ENCODE results near the gene IL2RG.

The IL2RG gene

DNA sequence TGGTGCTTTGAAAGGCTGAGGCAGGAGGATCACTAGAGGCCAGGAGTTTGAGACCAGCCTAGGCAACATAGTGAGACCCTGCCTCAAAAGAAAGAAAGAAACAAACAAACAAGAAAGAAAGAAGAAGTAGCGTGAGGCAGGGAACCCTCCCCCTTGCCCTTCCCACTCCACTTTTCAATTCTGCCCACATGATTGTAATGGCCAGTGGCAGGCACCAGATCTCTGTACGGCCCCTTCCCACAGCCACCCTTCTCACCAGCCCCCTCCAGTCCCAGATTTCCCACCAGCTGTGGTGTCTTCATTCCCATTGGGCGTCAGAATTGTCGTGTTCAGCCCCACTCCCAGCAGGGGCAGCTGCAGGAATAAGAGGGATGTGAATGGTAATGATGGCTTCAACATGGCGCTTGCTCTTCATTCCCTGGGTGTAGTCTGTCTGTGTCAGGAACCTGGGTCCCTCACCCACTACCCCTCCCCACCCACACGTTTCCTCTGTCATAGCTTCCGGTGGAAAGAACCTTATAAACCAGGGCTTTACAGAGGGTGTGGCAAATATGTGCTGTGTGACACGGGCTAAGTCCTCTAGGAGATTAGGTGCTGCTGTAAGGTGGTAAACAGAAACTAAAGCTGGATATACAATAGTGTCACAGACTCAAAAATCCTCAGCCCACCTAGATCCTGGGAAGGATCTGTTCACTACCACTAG, at the start of gene IL2RG:
TSS of gene IL2RG (minus strand) at position 437 of the 703 bp plus-strand sequence. CDS start at position 399, 38 bp downstream.
- peak; percentile 45 for DNase-seq

DNA sequence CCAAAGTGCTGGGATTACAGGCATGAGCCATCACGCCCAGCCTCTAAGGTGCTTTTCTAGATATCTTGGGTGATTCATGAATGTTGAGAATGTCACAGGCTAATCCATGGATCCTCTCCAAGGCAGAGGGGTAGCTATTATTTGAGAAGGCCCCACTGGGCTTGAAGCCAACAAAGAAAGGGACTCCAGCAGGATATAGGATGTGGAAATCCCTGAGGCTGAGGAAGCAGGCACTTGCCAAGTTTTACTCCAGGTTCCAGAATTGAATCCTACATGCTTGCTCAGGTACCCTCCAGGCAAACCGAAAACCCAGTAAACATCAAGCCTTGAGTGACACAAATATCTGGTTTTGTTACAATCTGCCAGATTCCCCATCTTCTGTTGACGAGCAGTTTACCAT, 49.1 kb upstream of the IL2RG start:
- DNase-seq = no peak

DNA sequence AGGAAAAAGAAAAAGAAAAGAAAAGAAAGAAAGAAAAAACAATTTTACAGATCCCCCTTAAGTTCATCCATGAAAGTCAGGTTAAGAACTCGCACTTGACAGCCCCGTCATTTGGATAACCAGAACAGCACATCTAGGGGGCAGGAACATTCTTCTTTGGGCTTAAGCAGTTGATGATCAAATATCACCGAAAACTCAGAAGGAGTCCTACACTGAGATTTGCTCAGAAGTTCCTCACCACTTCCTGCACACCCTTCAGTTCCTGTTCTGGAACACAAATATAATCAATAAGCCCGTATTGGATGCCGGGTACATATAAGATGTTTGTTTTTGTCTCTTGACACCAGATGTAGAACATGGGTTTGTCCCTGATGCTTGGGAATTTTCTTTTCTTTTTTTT, 48.0 kb upstream of the IL2RG start:
- DNase-seq = no peak

DNA sequence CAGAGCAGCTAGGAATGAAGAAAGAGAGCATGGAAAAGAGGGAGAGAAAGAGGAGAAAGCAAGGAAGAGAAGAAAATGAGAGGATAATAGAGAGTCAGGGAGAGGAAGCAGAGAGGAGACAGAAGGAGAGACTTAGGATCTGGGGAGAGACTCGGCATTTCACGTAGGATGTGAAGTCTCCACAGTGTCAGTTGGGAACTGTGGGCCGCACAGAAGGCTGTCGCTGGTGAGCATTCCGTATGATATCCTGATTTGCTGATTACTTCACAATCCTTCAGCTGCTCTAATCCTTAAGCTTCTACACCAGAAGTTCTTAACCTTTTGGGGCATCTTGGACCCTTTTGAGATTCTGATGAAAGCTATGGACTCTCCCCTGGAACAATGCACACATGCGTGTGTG, 47.2 kb upstream of the IL2RG start:
- no peak for DNase-seq

DNA sequence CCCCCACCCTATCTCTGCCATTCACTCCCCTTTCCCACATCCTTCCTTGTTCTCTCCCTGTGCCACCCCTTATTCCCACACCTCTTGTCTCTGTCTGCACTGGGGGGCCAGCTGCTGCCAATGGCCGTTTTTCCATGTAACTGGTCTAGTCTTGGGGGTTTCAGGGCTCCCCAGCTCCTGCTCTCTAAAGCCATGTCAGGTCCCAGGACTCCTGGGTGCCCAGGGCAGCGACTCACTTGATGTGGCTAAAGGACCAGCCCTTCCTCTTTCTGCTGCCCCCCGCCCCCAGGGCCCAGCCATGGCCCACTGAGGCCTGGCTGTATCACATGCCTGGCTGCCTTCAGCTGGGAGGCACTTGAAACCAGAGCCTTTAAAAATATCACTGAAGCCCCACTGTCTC, 43.3 kb upstream of the IL2RG start:
- DNase-seq = no peak

DNA sequence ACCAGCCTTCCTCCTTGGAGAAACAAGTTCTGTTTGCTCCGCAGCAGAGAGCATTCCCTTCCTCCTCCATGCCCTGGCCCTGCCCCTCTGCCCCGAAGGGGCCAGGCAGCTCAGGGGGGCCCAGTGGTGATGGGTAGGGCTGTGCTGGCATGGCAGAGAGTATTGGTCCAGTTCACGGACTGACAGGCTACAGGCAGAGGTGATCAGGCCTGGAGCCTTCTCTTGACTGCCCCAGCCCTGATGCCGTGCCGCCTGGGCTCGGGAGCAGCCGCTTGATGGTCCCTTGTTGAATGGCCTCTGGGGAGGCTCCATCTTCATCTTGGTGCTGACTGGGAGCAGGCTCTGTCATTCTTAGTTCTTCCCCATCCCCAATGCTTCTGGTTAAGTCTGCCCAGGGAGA, 42.8 kb upstream of the IL2RG start:
- DNase-seq = no peak

DNA sequence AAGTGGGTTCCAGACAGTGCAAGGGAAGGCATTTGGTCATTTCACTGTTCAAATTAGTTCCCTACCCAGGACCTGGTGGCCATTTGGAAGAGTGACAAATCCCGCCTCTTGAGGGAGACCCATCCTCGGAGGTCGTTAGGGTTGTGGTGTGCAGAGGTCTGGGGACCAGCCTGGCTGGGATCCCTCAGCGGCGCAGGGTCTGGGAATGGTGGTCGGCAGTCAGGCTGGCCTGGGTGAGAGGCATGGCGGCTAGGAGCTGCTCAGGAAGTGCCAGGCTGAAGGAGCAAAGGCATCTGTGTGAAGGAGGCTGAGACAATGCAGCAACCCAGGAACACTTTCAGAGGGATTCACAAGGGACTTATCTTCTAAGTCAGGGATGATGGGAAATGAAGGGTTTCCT, 40.0 kb upstream of the IL2RG start:
- DNase-seq = no peak

DNA sequence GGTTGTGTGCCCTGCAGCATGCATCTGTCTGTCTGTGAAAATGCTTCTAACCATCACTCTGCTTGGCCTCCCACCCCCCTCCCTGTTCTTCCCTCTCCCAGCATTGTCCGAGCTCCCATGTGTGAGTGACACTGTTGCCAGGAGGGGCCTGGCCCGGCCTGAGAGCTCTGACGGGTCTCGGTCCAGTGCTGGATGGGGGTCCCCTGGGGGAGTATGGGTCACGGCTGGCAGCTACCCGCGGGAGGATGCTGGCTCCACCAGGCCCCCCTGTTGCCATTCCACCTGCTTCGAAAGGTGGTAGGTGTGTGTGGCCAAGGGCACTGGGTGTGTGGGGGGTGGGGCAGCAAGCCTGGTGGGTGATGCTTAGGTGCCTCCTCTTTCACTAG, 36.9 kb upstream of the IL2RG start:
- DNase-seq = no peak

DNA sequence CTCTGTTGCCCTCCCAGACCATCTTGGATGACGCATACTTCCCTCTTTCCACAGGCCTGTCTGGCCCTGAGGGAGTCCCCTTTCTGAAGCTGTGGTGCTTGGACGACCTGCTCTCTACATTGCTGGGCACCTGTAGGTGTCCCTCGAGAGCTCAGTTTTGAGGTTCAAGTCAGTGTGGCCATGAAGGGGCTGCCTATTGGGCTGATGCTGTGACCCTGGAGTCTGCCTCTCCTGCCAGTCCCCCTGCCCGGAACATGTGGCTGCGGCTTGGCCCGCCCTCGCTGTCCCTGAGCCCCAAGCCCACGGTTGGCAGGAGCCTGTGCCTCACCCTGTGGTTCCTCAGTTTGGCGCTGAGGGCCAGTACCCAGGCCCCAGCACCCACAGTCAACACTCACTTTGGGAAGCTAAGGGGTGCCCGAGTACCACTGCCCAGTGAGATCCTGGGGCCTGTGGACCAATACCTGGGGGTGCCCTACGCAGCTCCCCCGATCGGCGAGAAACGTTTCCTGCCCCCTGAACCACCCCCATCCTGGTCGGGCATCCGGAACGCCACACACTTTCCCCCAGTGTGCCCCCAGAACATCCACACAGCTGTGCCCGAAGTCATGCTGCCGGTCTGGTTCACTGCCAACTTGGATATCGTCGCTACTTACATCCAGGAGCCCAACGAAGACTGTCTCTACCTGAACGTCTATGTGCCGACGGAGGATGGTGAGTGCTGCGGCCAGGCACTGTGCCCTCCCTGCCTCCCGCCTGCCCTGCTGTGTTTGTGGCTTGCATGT, 36.3 kb upstream of the IL2RG start:
- DNase-seq = no peak

DNA sequence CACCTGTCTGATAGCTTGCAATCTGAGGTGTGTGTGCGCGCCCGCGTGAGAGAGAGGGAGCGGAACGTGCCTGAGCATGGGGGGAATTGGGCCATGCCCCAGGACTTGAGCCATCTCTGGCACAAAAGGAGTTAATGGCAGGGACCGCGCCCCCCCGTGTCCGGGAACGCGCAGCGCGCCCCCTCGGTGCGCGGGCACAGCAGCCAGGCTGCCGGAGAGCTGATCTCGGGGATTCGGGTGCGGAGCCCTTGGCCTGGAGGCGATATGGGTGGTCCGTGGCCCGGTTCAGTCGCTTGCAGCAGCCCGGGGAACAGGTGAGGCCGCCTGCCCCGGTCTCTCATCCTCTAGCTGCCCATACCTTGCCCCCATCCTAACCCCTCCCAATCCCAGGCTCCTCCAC, 33.3 kb upstream of the IL2RG start, which contains the start of gene NLGN3:
TSS of gene NLGN3 (plus strand) at position 191 of the 400 bp plus-strand sequence. CDS start 2,909 bp downstream, outside the sequence.
- DNase-seq = no peak

DNA sequence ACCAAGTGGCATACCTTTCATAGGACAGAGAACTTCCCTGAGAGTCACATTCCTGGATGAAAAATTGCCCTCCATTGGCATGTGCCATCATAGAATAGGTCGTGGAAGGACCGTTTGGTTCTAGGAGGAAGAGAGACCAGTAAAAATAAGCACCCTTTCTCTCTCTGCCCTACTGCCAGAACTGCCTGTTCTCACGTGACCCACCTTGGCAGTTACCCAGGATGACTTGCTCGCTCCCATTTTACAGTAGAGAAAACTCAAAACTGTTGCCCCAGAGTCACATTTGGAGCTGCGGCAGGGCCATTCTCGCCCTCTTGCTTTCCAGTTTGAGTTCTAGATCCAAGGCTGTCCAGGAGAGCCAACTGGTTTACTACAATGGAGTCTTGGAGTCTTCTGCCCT, 32.1 kb upstream of the IL2RG start:
- no peak for DNase-seq

DNA sequence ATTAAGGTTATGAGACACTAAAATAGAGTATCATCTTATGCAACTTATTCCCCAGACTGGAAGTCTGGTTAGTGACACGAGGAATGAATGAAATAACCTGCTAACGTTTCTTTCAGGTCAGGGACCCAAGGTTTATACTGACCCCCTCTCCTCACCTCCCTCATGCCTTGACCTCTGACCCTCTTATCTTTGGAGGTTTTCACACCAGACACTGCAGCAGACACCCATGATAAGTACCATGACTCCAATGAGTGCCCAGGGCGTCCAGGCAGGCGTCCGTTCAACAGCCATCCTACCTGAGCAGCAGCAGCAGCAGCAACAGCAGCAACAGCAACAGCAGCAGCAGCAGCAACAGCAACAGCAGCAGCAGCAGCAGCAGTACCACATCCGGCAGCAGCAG, 29.1 kb upstream of the IL2RG start:
- DNase-seq = no peak

DNA sequence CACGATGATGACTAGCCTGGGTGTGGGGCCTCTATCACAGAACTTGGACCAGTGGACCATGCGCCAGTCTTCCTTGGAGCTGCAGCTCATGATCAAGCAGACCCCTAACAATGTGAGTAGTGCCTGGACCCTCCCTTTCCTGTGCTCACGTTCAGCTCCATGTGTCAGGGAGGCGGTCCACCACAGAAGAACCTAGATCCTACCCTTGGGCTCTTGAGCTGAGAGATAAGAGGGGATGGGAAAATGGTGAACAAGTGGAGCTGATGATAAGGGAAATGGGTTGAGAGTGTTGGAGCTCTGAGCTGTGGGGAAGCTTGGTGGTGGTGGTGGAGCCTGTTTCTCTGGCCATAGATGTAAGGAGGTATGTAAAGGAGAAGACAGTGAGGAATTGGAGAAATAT, 20.1 kb upstream of the IL2RG start:
- DNase-seq = no peak

DNA sequence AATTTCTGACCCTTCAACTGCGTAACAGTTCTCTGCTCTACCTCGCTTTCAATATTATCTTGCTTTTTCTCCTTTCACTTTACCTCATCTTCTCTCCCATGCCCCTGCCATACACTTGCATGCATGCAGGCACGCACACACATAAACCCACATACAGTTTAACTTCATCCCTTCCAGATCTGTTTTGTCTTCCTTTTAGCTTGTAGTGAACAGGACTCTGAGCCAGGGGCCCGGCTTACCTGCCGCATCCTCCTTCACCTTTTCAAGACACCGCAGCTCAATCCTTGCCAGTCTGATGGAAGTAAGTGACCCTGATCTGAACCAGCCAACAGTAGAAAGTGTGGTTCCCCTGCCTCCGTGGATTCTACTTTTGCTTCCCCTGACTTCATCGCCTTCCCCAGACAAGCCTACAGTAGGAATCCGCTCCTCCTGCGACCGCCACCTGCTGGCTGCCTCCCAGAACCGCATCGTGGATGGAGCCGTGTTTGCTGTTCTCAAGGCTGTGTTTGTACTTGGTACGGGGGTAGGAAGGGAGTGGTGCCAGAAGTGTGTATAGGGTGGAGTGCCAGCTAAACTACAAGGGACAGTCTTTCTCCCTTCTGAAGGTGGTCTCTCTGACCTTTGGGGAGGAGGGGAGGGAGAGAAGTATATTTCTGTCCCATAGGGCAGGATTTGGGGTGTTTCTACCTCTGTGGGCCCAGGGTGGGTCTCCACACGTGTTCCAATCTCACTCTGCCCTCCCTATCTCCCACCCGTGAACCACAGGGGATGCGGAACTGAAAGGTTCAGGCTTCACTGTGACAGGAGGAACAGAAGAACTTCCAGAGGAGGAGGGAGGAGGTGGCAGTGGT, 17.8 kb upstream of the IL2RG start:
- DNase-seq = peak; percentile 67

DNA sequence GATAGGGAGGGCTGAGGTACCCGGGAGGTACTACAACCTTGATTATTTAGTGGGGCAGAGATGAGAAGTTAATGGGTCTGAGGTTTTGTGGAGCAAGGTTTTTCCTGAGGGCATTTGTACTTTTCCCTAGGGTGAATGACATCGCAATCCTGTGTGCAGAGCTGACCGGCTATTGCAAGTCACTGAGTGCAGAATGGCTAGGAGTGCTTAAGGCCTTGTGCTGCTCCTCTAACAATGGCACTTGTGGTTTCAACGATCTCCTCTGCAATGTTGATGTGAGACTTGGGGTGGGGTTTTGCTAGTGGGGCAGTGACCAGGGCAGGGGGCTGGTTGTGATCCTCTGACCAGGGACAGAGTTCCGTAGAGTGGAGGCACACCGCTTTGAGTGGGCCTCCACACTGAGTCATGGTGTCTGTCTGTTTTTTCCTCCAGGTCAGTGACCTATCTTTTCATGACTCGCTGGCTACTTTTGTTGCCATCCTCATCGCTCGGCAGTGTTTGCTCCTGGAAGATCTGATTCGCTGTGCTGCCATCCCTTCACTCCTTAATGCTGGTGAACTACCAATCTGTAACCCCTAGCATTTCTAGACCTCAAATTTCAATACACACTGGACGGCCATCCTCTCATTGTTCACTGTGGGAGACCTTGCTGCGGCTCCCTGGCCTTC, 16.9 kb upstream of the IL2RG start:
- DNase-seq = no peak

DNA sequence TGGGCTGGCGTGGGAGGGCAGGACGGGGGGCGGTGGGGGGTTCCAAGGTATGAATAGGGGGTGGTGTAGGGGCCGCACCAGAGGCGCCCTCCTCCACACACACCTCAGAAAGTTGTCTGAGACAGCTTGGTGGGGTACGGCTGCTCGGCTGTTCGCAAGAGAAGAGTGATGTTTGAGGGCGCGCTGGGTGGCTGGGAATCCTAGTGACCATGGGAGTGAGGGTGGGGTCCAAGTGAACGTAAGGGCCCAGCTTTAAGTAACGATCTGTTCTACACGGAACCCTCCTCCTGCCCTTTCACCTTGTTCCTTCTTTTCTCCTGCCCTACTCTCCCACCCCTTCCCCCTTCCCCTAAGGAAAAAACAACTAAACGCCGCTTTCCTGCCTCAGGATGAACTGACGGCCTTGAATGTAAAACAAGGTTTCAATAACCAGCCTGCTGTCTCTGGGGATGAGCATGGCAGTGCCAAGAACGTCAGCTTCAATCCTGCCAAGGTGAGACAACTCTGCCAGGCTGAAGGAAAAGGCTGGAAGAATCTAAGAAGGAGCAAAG, 7.7 kb upstream of the IL2RG start:
- DNase-seq = no peak

DNA sequence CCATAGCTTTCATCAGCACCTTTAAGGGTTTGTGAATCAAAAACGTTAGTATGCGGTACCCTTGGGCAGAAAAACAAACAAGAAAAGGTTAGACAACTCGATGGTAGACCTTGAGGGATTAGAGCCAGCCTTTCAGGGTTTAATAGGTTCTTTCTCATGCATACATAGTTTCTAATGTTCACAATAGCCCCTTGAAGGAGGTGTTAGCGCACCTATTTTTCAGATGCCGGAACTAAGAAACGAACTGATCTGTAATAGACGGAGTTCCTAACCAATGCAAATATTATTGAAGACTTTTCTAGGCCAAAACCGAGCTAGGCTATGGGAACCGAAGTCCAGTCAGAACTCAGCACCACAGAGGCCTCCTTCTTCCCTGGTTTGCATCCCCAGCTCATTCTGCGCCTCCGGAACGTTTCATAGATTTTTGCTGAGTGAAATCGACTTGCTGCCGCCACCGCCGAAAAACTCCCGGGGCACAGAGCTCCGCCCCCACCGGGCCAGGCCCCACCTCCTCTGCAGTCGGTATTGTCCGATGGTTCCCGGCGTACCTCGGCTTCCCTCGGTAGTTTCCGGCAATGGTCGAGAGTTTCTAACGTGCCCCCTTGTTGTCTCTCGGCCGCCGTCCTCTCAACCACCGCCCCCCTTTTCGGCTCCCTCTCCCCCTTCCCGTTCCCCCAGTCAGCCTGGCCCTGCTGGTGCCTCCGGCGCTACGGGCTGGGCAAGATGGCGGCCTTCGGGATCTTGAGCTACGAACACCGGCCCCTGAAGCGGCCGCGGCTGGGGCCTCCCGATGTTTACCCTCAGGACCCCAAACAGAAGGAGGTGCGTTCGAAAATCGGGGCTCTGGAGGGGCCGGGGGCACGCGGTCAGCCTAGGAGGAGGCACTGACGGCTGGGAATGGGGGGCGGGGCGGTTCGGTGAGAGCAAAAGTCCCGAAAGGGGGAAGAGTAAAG, 6.9 kb upstream of the IL2RG start, which contains the start of gene MED12:
TSS of gene MED12 (plus strand) at position 565 of the 953 bp plus-strand sequence. CDS start at position 724, 159 bp downstream.
- DNase-seq = peak; percentile 76

DNA sequence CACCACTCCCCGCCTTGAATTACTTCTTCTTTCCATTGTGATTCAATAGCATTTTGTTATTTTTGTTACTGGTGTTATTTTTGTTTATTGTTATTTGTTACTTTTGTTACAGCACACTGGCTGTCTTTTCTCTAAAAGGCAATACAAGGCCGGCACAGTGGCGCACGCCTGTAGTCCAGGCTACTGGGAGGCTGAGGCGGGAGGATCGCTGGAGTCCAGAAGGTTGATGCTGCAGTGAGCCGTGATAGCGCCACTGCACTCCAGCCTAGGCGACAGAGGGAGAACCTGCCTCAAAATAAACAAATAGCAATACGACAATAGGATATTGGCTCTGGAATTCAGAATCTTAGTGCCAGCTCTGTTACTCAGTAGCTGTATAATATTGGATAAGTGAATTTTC, 6.0 kb upstream of the IL2RG start:
- DNase-seq = no peak

DNA sequence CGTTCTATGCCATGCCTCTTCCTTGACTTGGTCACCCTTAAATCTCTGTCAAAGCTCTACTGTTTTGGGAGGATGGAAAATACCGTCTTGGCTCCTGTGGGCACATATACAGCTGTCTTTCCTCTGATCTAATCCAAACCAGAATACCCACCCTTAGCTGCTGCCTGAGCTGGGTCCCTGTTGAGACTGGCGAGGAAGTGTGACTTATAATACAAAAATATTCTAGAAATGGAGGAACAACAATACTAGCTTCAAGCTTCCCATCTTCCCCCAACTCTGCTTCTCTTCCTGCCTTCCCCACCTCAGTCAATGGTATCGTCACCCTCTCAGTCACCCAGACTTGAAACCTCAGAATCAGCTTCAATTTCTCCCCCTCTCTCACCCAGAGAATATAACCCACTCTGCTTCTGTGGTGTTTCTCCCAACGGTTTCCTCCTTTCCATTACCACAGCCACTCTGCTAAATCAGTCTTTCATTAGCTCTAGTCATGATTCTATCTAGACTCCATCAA, 599 bp upstream of the IL2RG start:
- DNase-seq = no peak

DNA sequence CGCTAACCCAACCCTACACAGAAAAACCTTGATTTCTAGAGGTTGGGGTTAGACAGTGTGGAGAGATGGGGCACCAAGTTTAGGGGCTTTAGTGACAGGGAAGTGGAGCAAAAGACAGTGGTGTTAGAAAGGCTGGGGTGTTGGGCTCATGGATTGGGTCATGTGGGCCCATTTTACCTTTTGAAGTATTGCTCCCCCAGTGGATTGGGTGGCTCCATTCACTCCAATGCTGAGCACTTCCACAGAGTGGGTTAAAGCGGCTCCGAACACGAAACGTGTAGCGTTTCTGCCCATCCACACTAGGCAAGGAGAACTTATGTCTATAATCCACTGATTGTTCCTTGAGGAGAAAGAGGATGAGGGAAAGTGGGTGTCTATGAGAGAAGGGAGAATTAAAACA, 2.3 kb downstream of the IL2RG start:
- DNase-seq = no peak

DNA sequence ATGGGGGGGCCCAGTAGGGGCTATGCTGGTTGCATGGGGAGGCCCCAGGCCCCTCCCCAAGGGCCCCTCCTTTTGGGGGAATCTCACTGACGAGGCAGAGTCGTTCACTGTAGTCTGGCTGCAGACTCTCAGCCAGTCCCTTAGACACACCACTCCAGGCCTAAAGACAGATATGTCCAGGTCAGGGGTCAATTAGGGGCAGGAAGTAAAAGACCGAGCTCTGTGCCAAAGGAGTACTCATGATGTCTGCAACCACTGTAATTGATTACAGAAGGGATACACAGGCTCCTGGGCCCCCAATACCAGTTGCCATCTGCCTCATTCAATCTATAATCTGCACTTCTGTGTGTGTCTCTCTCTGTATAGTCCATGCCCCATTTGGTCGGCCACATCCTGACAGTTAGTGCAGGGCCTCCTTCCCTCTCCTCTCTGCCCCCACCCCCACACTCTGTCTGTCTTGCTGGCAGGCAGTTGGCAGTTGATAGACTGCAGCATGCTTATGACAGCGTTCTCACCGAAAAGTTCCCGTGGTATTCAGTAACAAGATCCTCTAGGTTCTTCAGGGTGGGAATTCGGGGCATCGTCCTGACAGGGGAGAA, 3.5 kb downstream of the IL2RG start:
- no peak for DNase-seq

Data from stimulated activated CD4-positive, alpha-beta T cell treated with anti-CD3 and anti-CD28 coated beads, Interleukin-12 subunit alpha, Interleukin-12 subunit beta, amount 100 ng/mL, for 4 hours (primary cell).